ENCODE results near the gene C15orf40. TPM values are rescaled to one million over a fixed set of nuclear protein-coding genes. Genes with fewer than 3 reads are reported as not detected.

Gene C15orf40
- total RNA-seq, 4 donors from 2014 or later: 2.0 to 21.2 (median 8.3) TPM

- intact Hi-C loops (cut with DNase I; ENCODE audit: low total_unique reads): no loop called here
- TF ChIP-seq CTCF (IDR thresholded peaks at IDR 0.05) (no peak), POLR2A (IDR thresholded peaks at IDR 0.05) (no peak)
- no peaks in the 10 kb centered on the region for H3K9me3 ChIP-seq
Observed at GRCh38 chr15:82968066-82968465, 43.4 kb downstream of the C15orf40 start.

GRCh38 chr15:82966671-82967071 lies 44.8 kb downstream of the C15orf40 start:
- Histone ChIP-seq H3K27ac (no peak overlapping the region), H3K36me3 (no peaks in the 10 kb centered on the region), H3K27me3 (no peaks in the 10 kb centered on the region), H3K4me3 (no peak overlapping the region), H3K9me3 (no peaks in the 10 kb centered on the region), H3K4me1 (no peaks in the 10 kb centered on the region)
- TF ChIP-seq CTCF (IDR thresholded peaks at IDR 0.05): no peak
- TF ChIP-seq POLR2A (IDR thresholded peaks at IDR 0.05): no peak
- intact Hi-C loops (cut with DNase I; ENCODE audit: low total_unique reads): no loop called here
- no peak for DNase-seq

More at GRCh38 chr15:82968066-82968465, 43.4 kb downstream of the C15orf40 start:
- no peaks in the 10 kb centered on the region for H3K27me3 ChIP-seq
- no peak overlapping the region for H3K4me3 ChIP-seq
- H3K27ac ChIP-seq: no peak overlapping the region
- no peaks in the 10 kb centered on the region for H3K4me1 ChIP-seq
- no peak for DNase-seq
- no peaks in the 10 kb centered on the region for H3K36me3 ChIP-seq

GRCh38 chr15:82964890-82965289 lies 46.5 kb downstream of the C15orf40 start:
- H3K4me3 ChIP-seq: no peak overlapping the region
- no peaks in the 10 kb centered on the region for H3K9me3 ChIP-seq
- H3K4me1 ChIP-seq: no peaks in the 10 kb centered on the region
- H3K27ac ChIP-seq: no peak overlapping the region
- H3K36me3 ChIP-seq: no peaks in the 10 kb centered on the region
- intact Hi-C loops (cut with DNase I; ENCODE audit: low total_unique reads): no loop called here
- no peak for DNase-seq
- no peaks in the 10 kb centered on the region for H3K27me3 ChIP-seq
- no peak for TF ChIP-seq CTCF (IDR thresholded peaks at IDR 0.05)
- no peak for TF ChIP-seq POLR2A (IDR thresholded peaks at IDR 0.05)

DNA sequence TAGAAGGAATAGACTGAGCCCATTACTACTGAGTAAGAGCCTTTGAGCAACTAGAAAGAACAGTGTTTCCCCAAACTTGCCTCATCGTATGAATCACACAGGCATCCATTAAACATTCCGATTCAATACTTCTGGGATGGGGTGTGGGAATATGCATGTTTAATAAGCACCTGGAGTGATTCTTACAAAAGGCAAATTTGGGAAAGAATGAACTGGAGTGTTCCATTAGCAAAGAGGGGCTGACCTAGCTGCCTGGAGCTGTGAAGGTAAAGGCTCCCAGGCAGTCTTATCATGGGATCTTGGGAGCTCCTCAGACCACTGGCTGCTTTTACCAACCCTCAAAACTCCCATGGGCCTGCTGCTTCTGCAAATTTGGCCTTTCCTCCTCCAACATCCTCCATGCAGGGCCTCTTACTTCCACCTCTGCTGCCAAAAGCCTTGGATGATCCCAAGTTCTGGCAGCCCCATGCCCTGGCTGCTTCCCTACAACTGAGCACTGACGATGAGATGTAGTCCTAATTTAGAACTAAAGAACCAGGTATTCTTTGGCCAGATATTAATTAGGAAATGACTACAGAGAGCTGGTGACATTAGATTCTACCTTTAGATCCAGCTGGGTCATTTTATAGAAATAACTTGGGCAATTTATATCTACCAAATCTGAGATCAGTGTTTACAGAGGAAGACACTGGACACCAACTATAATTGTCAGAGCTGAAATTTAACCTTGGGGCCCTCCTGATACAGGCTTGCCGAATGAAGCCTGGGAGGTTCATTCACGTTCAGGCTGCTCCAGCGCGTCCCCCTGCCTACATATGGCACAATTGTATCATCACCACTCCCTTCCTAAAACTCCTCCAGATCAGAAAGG lies 47.7 kb downstream of the C15orf40 start:
- Histone ChIP-seq H3K9me3 (no peaks in the 10 kb centered on the region), H3K27ac (no peak overlapping the region), H3K4me1 (no peaks in the 10 kb centered on the region), H3K4me3 (no peak overlapping the region), H3K36me3 (no peaks in the 10 kb centered on the region), H3K27me3 (no peaks in the 10 kb centered on the region)
- no peak for DNase-seq
- intact Hi-C loops (cut with DNase I; ENCODE audit: low total_unique reads): no loop called here
- no peak for TF ChIP-seq POLR2A (IDR thresholded peaks at IDR 0.05)
- TF ChIP-seq CTCF (IDR thresholded peaks at IDR 0.05): no peak

DNA sequence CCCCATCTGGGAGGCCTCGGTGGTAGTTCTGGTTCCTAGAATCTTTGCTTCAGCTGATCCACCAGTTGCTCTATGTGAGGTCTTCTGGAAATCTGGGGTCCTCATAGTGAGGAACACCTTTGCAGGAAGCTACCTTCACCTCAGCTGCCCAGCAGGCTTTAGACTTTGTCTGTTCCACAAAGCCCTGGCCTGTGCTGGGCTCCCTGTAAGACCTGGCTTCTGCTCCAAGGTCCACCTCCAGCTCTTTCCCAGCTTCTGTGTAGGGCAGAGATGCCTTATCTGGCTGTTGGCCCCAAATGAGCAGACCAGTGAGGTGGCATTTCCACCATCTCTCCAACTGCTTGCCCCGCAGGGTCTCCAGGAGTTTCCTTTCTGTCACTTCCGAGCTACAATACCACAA lies 50.7 kb downstream of the C15orf40 start:
- TF ChIP-seq CTCF (IDR thresholded peaks at IDR 0.05) (no peak), POLR2A (IDR thresholded peaks at IDR 0.05) (no peak)
- DNase-seq: no peak
- Histone ChIP-seq H3K27ac (no peak overlapping the region), H3K36me3 (no peaks in the 10 kb centered on the region), H3K4me3 (no peak overlapping the region), H3K27me3 (no peaks in the 10 kb centered on the region), H3K4me1 (no peaks in the 10 kb centered on the region), H3K9me3 (no peaks in the 10 kb centered on the region)
- intact Hi-C loops (cut with DNase I; ENCODE audit: low total_unique reads): no loop called here

Data from uterus (tissue), 4 donors.